ENCODE measurements around the gene PPP2R1B. TPM values are rescaled to one million over a fixed set of nuclear protein-coding genes. Genes with fewer than 3 reads are reported as not detected.

The PPP2R1B gene
- total RNA-seq, 6 donors from 2014 or later = 11.3 to 31.8 (median 22.0) TPM

GRCh38 chr11:111734954-111735261 is 31.3 kb downstream of the PPP2R1B start:
- Histone ChIP-seq H3K9me3 (no peaks in the 10 kb centered on the region), H3K27ac (peak overlapping the region; percentile 89 to 98 (median 91)), H3K4me3 (peak overlapping the region in 1 of 4 donors; percentile 41), H3K36me3 (no peaks in the 10 kb centered on the region), H3K4me1 (peaks cover 56 to 78% (median 68%) of the 10 kb centered on the region in 4 donors), H3K27me3 (no peaks in the 10 kb centered on the region)
- TF ChIP-seq CTCF (IDR thresholded peaks at IDR 0.05) (no peak), POLR2A (IDR thresholded peaks at IDR 0.05) (no peak), EP300 (IDR thresholded peaks at IDR 0.05) (no peak), POLR2AphosphoS5 (IDR thresholded peaks at IDR 0.05) (no peak)
- DNase-seq (no peak), ATAC-seq (ENCODE audit: low FRiP score in 2 of 2) (no peak)
- WGBS, 2 donors = 46 to 56% methylated on average over 6 of the region's 6 CpGs

GRCh38 chr11:111734101-111734953 is 31.9 kb downstream of the PPP2R1B start:
- DNase-seq (no peak), ATAC-seq (ENCODE audit: low FRiP score in 2 of 2) (no peak)
- Histone ChIP-seq H3K9me3 (no peaks in the 10 kb centered on the region), H3K4me1 (peaks cover 61 to 78% (median 69%) of the 10 kb centered on the region in 4 donors), H3K27me3 (no peaks in the 10 kb centered on the region), H3K36me3 (no peaks in the 10 kb centered on the region), H3K27ac (peak overlapping the region; percentile 89 to 98 (median 91)), H3K4me3 (no peak overlapping the region)
- WGBS, 2 donors = 49 to 78% methylated on average over 4 to 8 of the region's 8 CpGs
- TF ChIP-seq POLR2AphosphoS5 (IDR thresholded peaks at IDR 0.05) (no peak), EP300 (IDR thresholded peaks at IDR 0.05) (no peak), CTCF (IDR thresholded peaks at IDR 0.05) (no peak), POLR2A (IDR thresholded peaks at IDR 0.05) (no peak)

GRCh38 chr11:111733611-111734088 is 32.5 kb downstream of the PPP2R1B start:
- 58 to 79% methylated on average over 4 to 9 of the region's 9 CpGs for WGBS, 2 donors
- no peaks in the 10 kb centered on the region for H3K36me3 ChIP-seq
- no peak for ATAC-seq (ENCODE audit: low FRiP score in 2 of 2)
- H3K9me3 ChIP-seq = no peaks in the 10 kb centered on the region
- peak overlapping the region; percentile 89 to 98 (median 91) for H3K27ac ChIP-seq
- no peaks in the 10 kb centered on the region for H3K27me3 ChIP-seq
- peak in 1 of 2 donors; percentile 68 for DNase-seq
- H3K4me3 ChIP-seq = no peak overlapping the region
- peaks cover 62 to 78% (median 71%) of the 10 kb centered on the region in 4 donors for H3K4me1 ChIP-seq
- TF ChIP-seq POLR2AphosphoS5 (IDR thresholded peaks at IDR 0.05) = no peak

- no peak overlapping the region for H3K4me3 ChIP-seq
- TF ChIP-seq POLR2AphosphoS5 (IDR thresholded peaks at IDR 0.05) (peak in 1 of 2 donors; percentile 30), EP300 (IDR thresholded peaks at IDR 0.05) (no peak)
- peak overlapping the region; percentile 89 to 98 (median 91) for H3K27ac ChIP-seq
- 63 to 66% methylated on average over 4 to 7 of the region's 7 CpGs for WGBS, 2 donors
- peaks cover 58 to 72% (median 67%) of the 10 kb centered on the region in 4 donors for H3K4me1 ChIP-seq
- no peaks in the 10 kb centered on the region for H3K27me3 ChIP-seq
- peak; percentile 34 to 47 for DNase-seq
- ATAC-seq (ENCODE audit: low FRiP score in 2 of 2) = peak; percentile 34 to 71
- H3K36me3 ChIP-seq = peaks cover 0 to 4% (median 0%) of the 10 kb centered on the region in 4 donors
- no peaks in the 10 kb centered on the region for H3K9me3 ChIP-seq
Measured at GRCh38 chr11:111733016-111733415, 33.2 kb downstream of the PPP2R1B start.

- 89% methylated on average over 4 to 5 of the region's 5 CpGs for WGBS, 2 donors
- H3K4me1 ChIP-seq = peaks cover 48 to 61% (median 57%) of the 10 kb centered on the region in 4 donors
- no peaks in the 10 kb centered on the region for H3K27me3 ChIP-seq
- no peaks in the 10 kb centered on the region for H3K9me3 ChIP-seq
- DNase-seq = no peak
- H3K4me3 ChIP-seq = no peak overlapping the region
- no peak for TF ChIP-seq POLR2AphosphoS5 (IDR thresholded peaks at IDR 0.05)
- TF ChIP-seq CTCF (IDR thresholded peaks at IDR 0.05) = no peak
- no peak for TF ChIP-seq POLR2A (IDR thresholded peaks at IDR 0.05)
- no peak for TF ChIP-seq EP300 (IDR thresholded peaks at IDR 0.05)
- peak overlapping the region; percentile 89 to 98 (median 91) for H3K27ac ChIP-seq
- peaks cover 0 to 16% (median 10%) of the 10 kb centered on the region in 4 donors for H3K36me3 ChIP-seq
- ATAC-seq (ENCODE audit: low FRiP score in 2 of 2) = no peak
Measured at GRCh38 chr11:111731821-111732220, 34.4 kb downstream of the PPP2R1B start.

Data from upper lobe of left lung (tissue), 6 donors.